GM13976 (cell line): ENCODE data around the gene PPP3CB.

ENCODE experiments used
- DNase-seq: peaks from one replicate; pipeline ENCODE4 v3.0.0; 2012; ENCODE audit warnings: low spot score
- in situ Hi-C: fragments of 300-500 bp; cut with MboI; formaldehyde crosslinking; loops from one replicate; pipeline ENCODE4 v1.12.0; 2022; ENCODE audit warnings: low sequenced_read_pairs, mixed read lengths, inconsistent platforms; ENCODE audit not compliant: unreplicated experiment
- TF ChIP-seq, protein P1 (sequence below): IDR thresholded peaks from 2 replicates; pipeline ENCODE4 v1.5.1; 2012; ENCODE audit warnings: borderline replicate concordance, mild to moderate bottlenecking; ENCODE audit not compliant: insufficient read depth; ENCODE audit errors: extremely low read depth, missing control alignments, control extremely low read depth

Gene PPP3CB

GRCh38 chr10:73433538-73433867 is 62.3 kb downstream of the PPP3CB start, which contains the start of gene MSS51:
MSS51 (minus strand) TSS chr10:73433561; CDS start chr10:73428284, 5,277 bp downstream.
- no peak for DNase-seq
- TF ChIP-seq, protein P1, sequence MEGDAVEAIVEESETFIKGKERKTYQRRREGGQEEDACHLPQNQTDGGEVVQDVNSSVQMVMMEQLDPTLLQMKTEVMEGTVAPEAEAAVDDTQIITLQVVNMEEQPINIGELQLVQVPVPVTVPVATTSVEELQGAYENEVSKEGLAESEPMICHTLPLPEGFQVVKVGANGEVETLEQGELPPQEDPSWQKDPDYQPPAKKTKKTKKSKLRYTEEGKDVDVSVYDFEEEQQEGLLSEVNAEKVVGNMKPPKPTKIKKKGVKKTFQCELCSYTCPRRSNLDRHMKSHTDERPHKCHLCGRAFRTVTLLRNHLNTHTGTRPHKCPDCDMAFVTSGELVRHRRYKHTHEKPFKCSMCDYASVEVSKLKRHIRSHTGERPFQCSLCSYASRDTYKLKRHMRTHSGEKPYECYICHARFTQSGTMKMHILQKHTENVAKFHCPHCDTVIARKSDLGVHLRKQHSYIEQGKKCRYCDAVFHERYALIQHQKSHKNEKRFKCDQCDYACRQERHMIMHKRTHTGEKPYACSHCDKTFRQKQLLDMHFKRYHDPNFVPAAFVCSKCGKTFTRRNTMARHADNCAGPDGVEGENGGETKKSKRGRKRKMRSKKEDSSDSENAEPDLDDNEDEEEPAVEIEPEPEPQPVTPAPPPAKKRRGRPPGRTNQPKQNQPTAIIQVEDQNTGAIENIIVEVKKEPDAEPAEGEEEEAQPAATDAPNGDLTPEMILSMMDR: no peak
- in situ Hi-C loops: no loop called here

GRCh38 chr10:73432646-73433537 is 62.9 kb downstream of the PPP3CB start:
- DNase-seq: no peak

DNA sequence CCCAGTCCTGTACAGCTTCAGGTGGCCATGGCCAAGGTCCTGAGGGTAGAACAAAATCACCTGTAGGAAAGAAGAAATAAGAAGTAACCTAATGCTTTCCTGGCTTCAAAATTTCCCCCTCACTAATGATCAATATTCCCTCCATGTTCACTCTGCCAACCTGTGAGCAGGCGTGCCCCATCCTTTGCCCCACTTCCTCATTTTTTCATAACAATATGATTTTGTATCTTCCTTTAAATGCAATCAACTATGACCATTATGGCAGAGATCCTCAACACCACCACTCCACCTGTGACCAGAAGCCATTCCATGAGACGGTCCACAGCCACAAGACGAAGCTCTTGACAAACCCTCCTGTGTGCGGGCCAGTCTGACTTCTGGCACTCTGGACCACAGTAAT is 69.5 kb downstream of the PPP3CB start:
- DNase-seq: no peak
- TF ChIP-seq, protein P1: no peak
- in situ Hi-C loops: no loop called here

More at GRCh38 chr10:73432646-73433537, 62.9 kb downstream of the PPP3CB start:
- TF ChIP-seq, protein P1: no peak
- in situ Hi-C loops: no loop called here

- no peak for DNase-seq
- TF ChIP-seq, protein P1: no peak
- in situ Hi-C loops: no loop called here
Measured at GRCh38 chr10:73424478-73424877, 71.3 kb downstream of the PPP3CB start.

DNA sequence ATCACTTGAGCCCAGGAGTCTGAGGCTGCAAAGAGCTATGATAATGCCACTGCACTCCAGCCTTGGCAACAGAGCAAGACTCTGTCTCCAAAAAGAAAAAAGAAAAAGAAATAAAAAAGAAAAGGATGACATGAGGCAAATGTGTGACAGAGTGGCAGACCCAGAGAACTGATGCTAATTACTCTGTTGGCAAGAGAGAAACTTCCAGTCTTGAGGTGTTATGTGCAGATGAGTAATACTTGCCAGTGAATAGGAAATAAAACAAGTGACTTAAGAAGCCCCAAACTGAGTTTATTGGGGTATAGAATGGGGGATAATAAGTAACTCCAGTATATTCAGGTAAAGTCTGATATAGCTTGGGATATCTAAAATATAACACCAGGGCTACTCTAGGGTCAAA is 72.5 kb downstream of the PPP3CB start:
- in situ Hi-C loops: no loop called here
- TF ChIP-seq, protein P1: no peak
- no peak for DNase-seq

DNA sequence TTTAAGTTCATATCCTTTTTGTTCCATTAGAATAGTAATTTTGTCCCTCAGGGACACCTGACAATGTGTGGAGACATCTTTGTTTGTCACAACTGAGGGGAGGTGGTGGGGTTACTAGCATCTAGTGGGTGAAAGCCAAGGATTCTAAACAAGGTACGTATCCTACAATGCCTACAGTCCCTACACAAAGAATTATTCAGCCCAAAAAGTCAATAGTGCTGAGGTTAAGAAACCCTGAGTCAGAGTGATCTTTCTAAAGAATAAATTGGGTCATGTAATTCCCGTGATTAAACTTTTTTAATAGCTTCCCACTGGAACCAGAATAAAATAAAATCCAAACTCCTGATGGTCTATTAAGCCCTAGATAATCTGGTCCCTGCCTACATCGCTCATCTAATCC is 79.3 kb downstream of the PPP3CB start:
- TF ChIP-seq, protein P1: no peak
- in situ Hi-C loops: no loop called here
- DNase-seq: no peak
